ENCODE data around the gene STEAP1B.

- TF ChIP-seq POLR2AphosphoS5 (IDR thresholded peaks at IDR 0.05; ENCODE audit: borderline replicate concordance, low read depth, low read length) (no peak), EZH2 (IDR thresholded peaks at IDR 0.05) (no peak)
Observed at GRCh38 chr7:22488643-22489462, 11.1 kb downstream of the STEAP1B start.
